ENCODE results near the gene STAB1.

Gene STAB1

DNA sequence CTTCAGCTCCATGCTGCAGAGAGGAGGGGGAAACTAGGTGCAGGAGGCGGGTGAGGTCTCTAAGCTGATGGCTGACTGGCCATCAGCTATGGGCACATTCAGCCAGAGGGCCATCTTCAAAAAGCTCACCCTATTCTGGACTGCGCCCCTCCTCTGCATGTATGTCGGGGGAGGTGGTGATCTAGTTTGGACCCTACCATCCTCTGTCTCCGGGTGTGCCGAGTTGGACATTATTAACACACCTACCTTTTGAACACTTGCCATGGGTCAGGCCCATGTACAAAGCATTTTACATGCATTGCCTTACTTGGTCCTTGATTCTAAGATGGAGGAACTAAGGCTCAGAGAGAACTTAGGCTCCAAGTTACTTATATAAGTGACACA, 38.3 kb upstream of the STAB1 start:
- DNase-seq (ENCODE audit: low read depth) = no peak
- H3K4me3 ChIP-seq (ENCODE audit: low read depth, low read length) = peak overlapping the region; percentile 94

- no peak for DNase-seq (ENCODE audit: low read depth)
- H3K4me3 ChIP-seq (ENCODE audit: low read depth, low read length) = no peak overlapping the region
Measured at GRCh38 chr3:52458031-52458760, 36.9 kb upstream of the STAB1 start.

- no peak overlapping the region for H3K4me3 ChIP-seq (ENCODE audit: low read depth, low read length)
- DNase-seq (ENCODE audit: low read depth) = no peak
Measured at GRCh38 chr3:52458770-52459545, 36.2 kb upstream of the STAB1 start.

DNA sequence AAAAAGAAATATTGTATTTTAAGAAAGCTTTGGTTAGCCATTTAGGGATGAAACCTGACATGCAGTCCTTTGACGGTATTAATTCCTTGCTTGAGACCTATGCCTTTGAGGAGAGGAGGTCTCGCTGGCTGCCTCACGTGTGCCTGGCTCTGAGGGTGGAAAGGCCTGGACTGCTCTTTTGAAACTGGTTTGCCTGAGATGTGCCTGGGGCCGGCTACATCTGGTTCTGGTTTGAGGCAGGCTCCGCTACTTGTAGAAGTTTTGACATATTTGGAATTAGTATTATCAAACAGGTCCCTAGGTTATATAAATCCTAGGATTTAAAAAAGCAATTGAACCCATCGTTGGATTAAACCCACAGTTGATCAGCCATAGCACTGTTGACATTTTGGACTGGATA, 33.3 kb upstream of the STAB1 start:
- no peak for DNase-seq (ENCODE audit: low read depth)
- H3K4me3 ChIP-seq (ENCODE audit: low read depth, low read length) = no peak overlapping the region

GRCh38 chr3:52463416-52463815, 31.7 kb upstream of the STAB1 start:
- DNase-seq (ENCODE audit: low read depth) = no peak
- no peak overlapping the region for H3K4me3 ChIP-seq (ENCODE audit: low read depth, low read length)

DNA sequence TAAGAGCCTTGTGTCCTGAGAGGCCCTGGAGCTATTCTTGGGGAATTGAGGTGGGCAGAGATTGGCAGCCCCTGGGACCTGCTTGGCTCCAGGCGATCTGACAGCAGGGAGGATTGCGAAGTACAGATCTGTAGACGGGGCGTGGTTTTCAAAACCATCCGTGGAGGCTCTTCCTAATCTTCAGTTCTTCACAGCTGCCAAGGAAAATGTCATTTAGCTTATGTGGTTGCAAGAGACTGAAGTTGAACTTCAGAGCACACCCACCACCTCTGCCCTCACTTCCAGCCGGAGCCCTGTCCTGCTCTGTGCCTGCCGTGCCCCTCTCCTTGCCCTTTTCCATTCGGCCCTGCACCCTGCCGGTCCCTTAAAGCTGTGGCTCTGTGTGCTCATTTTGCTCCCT, 26.8 kb upstream of the STAB1 start:
- DNase-seq (ENCODE audit: low read depth) = no peak
- H3K4me3 ChIP-seq (ENCODE audit: low read depth, low read length) = no peak overlapping the region

- H3K4me3 ChIP-seq (ENCODE audit: low read depth, low read length) = no peak overlapping the region
- no peak for DNase-seq (ENCODE audit: low read depth)
Measured at GRCh38 chr3:52469001-52469400, 26.1 kb upstream of the STAB1 start.

GRCh38 chr3:52470920-52471319, 24.2 kb upstream of the STAB1 start:
- no peak overlapping the region for H3K4me3 ChIP-seq (ENCODE audit: low read depth, low read length)
- DNase-seq (ENCODE audit: low read depth) = no peak

DNA sequence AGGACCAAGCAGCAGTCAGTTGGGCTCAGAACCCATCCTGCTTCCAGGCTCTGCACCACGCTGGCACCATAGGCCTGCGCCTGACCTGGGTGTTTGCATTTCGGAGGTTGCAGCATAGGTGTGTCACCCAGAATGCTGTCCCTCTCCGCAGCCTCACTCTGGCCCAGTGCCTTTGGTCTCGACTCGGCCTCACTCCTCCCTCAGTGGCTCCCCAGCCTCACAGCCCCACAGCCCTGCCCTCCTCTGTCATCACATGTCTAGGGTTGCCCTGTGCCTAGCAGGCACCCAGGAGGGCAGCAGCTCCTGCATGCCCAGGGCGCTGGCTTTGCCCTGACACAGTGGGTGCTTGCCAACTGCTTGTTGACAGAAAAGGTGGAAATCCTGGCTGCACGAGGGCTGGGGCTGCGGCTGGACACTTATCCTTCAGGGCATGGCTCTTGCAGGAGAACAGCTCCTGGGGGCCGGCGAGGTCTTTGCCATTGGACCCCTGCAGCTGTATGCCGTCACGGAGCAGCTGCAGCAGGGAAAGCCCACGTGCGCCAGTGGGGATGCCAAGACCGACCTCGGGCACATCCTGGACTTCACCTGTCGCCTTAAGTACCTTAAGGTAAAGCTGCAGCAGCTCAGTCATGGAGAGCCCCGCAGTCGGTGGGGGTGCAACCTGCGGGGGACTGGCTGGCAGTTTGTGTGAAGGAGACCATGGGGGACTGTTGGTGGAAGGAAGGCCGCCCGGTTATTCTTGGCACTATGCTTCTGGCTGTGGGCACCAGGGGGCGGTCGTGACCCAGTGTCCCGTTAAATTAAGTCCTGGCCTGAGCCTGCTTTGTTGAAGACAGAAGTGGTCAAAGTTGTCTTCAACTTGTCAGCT, 23.5 kb upstream of the STAB1 start:
- H3K4me3 ChIP-seq (ENCODE audit: low read depth, low read length) = no peak overlapping the region
- no peak for DNase-seq (ENCODE audit: low read depth)

DNA sequence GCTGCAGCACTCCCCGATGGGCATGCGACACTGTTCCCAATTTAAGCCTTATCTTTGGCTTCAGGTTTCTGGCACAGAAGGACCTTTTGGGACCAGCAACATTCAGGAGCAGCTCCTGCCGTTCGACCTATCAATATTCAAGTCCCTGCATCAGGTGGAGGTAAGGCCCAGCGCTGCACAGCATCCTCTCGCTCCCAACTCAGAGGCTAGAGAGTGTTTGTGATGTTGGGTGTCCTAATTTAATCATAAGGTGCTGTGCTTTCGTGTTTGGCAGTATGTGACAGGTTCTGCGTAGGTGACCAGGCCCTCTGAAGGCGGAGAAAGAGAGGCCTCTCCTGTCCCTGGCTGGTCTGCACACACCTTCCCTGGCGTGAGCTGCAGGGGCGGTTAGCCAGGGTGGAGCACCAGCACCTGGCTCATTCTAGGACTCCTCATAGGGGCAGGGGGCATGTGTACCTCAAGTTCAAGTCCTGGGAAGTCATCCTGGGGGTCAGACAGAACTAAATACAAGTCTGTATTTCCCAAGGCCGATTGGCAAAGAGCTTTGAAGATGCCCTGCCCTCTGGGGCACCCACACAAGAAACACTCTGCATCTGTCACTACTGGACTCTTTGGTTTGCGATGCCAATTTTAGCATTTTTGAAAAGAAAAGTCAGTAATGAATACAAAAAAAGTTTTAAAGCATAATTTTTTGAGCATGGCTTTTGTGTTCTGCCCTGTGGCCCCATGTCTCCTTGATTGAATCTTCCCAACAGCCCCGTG, 22.7 kb upstream of the STAB1 start:
- H3K4me3 ChIP-seq (ENCODE audit: low read depth, low read length) = no peak overlapping the region
- no peak for DNase-seq (ENCODE audit: low read depth)

- H3K4me3 ChIP-seq (ENCODE audit: low read depth, low read length) = no peak overlapping the region
- DNase-seq (ENCODE audit: low read depth) = no peak
Measured at GRCh38 chr3:52473026-52473425, 22.1 kb upstream of the STAB1 start.

- no peak overlapping the region for H3K4me3 ChIP-seq (ENCODE audit: low read depth, low read length)
- DNase-seq (ENCODE audit: low read depth) = no peak
Measured at GRCh38 chr3:52477076-52477795, 17.9 kb upstream of the STAB1 start.

GRCh38 chr3:52477796-52478095, 17.4 kb upstream of the STAB1 start:
- no peak for DNase-seq (ENCODE audit: low read depth)
- no peak overlapping the region for H3K4me3 ChIP-seq (ENCODE audit: low read depth, low read length)

DNA sequence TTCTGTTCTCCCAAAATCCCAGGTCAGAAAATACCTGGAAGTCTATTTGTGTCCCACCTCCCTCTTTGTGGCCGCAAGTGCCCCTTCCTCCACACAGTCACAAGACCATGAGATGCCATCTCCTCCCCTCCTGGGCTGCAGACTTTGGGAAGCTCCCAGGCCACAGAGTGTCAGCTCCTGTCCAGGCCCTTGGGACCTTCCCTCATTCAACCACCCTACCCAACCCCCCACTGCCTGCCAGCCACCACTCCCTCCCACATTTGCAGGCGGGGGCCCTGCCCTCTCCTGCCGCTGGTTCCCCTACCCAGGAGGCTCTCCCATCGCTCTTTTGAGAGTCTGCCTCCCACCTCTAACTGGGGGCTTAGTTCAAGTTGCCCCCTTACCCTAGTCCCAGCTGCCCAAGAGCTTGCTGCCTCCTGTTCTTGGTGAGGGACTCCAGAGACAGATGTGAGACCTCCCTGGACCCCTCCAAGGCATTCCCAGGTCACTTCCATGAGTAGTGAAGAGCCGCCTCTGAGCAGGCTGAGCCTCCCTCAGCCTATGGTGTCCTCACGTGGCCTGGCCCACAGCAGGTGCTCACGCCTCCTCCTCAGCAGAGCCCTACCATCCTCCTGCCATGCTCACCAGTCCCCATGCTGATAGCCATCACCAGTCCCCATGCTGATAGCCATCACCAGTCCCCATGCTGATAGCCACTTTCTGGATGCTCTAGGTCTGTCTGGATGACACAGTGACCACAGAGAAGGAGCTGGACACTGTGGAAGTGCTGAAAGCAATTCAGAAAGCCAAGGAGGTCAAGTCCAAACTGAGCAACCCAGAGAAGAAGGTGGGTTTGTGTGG, 15.9 kb upstream of the STAB1 start:
- H3K4me3 ChIP-seq (ENCODE audit: low read depth, low read length) = no peak overlapping the region
- no peak for DNase-seq (ENCODE audit: low read depth)

DNA sequence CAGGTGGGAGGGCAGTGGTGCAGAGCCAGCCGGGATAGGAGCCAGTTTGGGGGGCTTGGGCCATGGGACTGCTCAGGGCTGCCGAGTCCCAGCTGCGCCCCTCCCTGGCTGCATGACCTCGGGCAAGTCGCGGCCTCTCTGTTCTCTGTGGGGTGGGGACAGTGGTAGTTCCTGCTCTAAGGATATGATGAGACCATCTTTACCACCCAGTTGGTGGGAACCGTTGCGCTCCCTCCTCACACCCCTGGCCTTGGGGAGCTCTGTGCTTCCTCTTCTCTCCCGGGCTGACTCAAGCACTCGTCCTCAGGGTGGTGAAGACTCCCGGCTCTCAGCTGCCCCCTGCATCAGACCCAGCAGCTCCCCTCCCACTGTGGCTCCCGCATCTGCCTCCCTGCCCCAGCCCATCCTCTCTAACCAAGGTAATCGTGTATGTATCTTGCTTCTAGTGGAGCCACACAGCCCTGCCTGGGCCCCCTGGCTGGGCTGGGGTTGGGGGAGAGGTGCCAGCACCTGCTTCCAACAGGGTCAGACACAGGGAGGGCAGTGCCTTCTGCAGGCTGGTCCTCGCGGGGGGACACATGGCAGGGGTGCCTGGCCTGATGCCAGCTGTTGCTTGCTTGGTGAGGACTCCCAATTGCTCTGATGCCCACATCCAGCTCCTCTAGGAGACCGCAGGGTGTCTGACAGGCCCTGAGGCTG, 15.1 kb upstream of the STAB1 start:
- DNase-seq (ENCODE audit: low read depth) = no peak
- H3K4me3 ChIP-seq (ENCODE audit: low read depth, low read length) = no peak overlapping the region

GRCh38 chr3:52480768-52481715, 14.1 kb upstream of the STAB1 start:
- no peak for DNase-seq (ENCODE audit: low read depth)
- no peak overlapping the region for H3K4me3 ChIP-seq (ENCODE audit: low read depth, low read length)

All from skeletal muscle cell (primary cell).